Neural cell (in vitro differentiated cells): Measurements from ENCODE around the gene ATP2B1.

Experiments
- EP300 ChIP-seq: fragments of 450-650 bp; conservative IDR thresholded peaks from 2 replicates; pipeline ENCODE4 v1.6.1; 2014; ENCODE audit warnings: antibody characterized with exemption, mild to moderate bottlenecking, moderate library complexity; ENCODE audit not compliant: poor library complexity, severe bottlenecking
- EZH2 ChIP-seq: fragments of 200-600, 300-800 bp; shearing (Covaris generic), sonication (generic); IDR thresholded peaks from 2 replicates; pipeline ENCODE4 v1.6.1; 2014; ENCODE audit warnings: antibody characterized with exemption, low read length, borderline replicate concordance, mild to moderate bottlenecking; ENCODE audit not compliant: insufficient read depth, poor library complexity, severe bottlenecking
- POLR2AphosphoS5 ChIP-seq: IDR thresholded peaks from 2 replicates; pipeline ENCODE4 v1.6.1; 2012
- RAD21 ChIP-seq: fragments of 450-650 bp; conservative IDR thresholded peaks from 2 replicates; pipeline ENCODE4 v1.6.1; 2014; ENCODE audit warnings: antibody characterized with exemption, mild to moderate bottlenecking, moderate library complexity
- REST ChIP-seq: IDR thresholded peaks from 2 replicates; pipeline ENCODE4 v1.6.1; 2012; ENCODE audit warnings: borderline replicate concordance
- TAF1 ChIP-seq: IDR thresholded peaks from 2 replicates; pipeline ENCODE4 v1.6.1; 2012; ENCODE audit warnings: low read depth
- TF ChIP-seq, protein P1 (sequence below): fragments of 450-650 bp; IDR thresholded peaks from 2 replicates; pipeline ENCODE4 v1.5.1; 2014; ENCODE audit warnings: antibody characterized with exemption, mild to moderate bottlenecking, moderate library complexity; ENCODE audit not compliant: poor library complexity, severe bottlenecking

DNA sequence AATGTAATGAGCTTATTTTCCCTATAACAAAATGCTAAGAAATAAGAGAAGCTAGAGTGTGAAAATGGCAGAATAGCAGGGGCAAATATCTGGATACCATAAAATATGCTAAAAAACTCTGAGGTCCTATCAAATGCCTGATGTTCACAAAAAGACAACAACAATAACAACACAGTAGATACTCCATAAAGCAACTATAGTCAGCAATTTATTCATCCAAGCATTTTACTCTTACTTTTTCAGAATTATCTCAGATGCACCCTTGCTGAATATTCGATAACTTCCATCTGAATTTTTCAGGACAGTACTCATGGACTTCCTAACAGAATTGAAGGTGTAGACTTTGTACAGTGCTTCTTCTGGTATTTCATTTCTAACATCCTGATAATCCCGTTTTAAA is 88.9 kb downstream of the ATP2B1 start:
- TF ChIP-seq, protein P1, sequence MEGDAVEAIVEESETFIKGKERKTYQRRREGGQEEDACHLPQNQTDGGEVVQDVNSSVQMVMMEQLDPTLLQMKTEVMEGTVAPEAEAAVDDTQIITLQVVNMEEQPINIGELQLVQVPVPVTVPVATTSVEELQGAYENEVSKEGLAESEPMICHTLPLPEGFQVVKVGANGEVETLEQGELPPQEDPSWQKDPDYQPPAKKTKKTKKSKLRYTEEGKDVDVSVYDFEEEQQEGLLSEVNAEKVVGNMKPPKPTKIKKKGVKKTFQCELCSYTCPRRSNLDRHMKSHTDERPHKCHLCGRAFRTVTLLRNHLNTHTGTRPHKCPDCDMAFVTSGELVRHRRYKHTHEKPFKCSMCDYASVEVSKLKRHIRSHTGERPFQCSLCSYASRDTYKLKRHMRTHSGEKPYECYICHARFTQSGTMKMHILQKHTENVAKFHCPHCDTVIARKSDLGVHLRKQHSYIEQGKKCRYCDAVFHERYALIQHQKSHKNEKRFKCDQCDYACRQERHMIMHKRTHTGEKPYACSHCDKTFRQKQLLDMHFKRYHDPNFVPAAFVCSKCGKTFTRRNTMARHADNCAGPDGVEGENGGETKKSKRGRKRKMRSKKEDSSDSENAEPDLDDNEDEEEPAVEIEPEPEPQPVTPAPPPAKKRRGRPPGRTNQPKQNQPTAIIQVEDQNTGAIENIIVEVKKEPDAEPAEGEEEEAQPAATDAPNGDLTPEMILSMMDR = no peak
- TF ChIP-seq EP300 = no peak
- no peak for TF ChIP-seq POLR2AphosphoS5
- TF ChIP-seq TAF1 = no peak
- no peak for TF ChIP-seq EZH2
- no peak for TF ChIP-seq REST
- TF ChIP-seq RAD21 = no peak
